Measurements from ENCODE around the gene SLC6A8. TPM values are rescaled to one million over a fixed set of nuclear protein-coding genes. Genes with fewer than 3 reads are reported as not detected.
"Not testable (repeated sequence)": the region's sequence is repeated elsewhere in the genome, so short reads cannot be mapped to it uniquely, and the experiment has no call there.

Gene SLC6A8
- total and polyA plus RNA-seq, 2 experiments from 2014 or later = 29.0 to 35.8 TPM

DNA sequence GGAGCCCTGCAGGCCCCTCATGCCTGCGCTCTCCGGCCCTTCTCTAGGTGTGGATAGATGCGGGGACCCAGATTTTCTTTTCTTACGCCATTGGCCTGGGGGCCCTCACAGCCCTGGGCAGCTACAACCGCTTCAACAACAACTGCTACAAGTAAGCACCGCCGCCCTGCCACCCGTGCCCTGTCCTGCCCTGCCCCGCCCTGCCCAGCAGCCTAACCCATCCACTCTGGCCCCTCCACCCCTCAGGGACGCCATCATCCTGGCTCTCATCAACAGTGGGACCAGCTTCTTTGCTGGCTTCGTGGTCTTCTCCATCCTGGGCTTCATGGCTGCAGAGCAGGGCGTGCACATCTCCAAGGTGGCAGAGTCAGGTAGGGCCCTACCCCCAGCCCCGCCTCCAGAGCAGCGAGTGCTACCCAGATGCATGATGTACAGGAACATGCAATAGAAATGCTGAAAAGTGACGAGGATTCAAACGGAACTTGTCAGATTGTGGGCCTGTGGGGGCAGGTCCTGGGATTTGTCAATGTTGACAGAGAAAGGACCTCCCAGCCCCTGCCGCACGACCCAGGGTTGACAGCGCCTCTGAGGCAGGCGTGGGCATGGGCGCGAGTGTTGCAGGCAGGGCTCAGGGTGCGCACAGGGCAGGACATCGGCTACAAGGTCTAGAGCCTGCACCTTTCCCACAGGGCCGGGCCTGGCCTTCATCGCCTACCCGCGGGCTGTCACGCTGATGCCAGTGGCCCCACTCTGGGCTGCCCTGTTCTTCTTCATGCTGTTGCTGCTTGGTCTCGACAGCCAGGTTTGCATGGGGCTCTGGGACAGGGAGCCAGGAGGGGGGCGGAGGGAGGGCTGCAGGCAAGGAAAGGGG, 5.7 kb downstream of the SLC6A8 start:
- TF ChIP-seq, protein P1, sequence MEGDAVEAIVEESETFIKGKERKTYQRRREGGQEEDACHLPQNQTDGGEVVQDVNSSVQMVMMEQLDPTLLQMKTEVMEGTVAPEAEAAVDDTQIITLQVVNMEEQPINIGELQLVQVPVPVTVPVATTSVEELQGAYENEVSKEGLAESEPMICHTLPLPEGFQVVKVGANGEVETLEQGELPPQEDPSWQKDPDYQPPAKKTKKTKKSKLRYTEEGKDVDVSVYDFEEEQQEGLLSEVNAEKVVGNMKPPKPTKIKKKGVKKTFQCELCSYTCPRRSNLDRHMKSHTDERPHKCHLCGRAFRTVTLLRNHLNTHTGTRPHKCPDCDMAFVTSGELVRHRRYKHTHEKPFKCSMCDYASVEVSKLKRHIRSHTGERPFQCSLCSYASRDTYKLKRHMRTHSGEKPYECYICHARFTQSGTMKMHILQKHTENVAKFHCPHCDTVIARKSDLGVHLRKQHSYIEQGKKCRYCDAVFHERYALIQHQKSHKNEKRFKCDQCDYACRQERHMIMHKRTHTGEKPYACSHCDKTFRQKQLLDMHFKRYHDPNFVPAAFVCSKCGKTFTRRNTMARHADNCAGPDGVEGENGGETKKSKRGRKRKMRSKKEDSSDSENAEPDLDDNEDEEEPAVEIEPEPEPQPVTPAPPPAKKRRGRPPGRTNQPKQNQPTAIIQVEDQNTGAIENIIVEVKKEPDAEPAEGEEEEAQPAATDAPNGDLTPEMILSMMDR (IDR thresholded peaks at IDR 0.05; ENCODE audit: low read depth, low read length) = no peak
- H3K36me3 ChIP-seq = no peaks in the 10 kb centered on the region
- no peak for DNase-seq (ENCODE audit: low read depth in 1 of 2, low spot score in 1 of 2)
- no peak overlapping the region for H3K27ac ChIP-seq
- no peaks in the 10 kb centered on the region for H3K9me3 ChIP-seq (ENCODE audit: low read depth)
- H3K27me3 ChIP-seq = no peaks in the 10 kb centered on the region
- H3K4me3 ChIP-seq = no peak overlapping the region
- no peaks in the 10 kb centered on the region for H3K4me1 ChIP-seq (ENCODE audit: low read depth)

DNA sequence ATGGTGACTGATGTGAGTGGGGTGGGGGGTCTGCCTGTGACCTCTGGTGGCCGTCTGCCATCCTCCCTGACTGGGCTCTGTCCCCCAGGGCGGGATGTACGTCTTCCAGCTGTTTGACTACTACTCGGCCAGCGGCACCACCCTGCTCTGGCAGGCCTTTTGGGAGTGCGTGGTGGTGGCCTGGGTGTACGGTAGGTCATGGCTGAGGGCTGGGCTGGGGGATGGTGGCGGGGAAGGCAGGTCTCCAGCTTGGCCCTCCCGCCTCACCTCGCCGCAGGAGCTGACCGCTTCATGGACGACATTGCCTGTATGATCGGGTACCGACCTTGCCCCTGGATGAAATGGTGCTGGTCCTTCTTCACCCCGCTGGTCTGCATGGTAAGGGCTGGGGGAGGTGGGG, 6.5 kb downstream of the SLC6A8 start:
- not testable (repeated sequence) for H3K4me1 ChIP-seq (ENCODE audit: low read depth); H3K36me3 ChIP-seq; H3K27me3 ChIP-seq; DNase-seq (ENCODE audit: low read depth in 1 of 2, low spot score in 1 of 2); H3K9me3 ChIP-seq (ENCODE audit: low read depth); H3K27ac ChIP-seq; H3K4me3 ChIP-seq

DNA sequence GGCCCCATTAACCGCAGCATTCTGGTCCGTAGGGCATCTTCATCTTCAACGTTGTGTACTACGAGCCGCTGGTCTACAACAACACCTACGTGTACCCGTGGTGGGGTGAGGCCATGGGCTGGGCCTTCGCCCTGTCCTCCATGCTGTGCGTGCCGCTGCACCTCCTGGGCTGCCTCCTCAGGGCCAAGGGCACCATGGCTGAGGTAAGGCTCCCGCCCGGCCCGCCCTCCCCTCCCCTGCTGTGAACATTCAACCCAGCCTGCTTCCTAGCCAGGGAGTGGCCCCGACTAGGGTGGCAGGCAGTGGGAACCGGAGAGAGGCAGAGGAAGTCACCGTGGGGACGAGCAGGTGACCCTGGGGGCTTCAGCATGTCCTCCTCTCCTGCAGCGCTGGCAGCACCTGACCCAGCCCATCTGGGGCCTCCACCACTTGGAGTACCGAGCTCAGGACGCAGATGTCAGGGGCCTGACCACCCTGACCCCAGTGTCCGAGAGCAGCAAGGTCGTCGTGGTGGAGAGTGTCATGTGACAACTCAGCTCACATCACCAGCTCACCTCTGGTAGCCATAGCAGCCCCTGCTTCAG, 7.1 kb downstream of the SLC6A8 start:
- Histone ChIP-seq H3K36me3 (no peaks in the 10 kb centered on the region), H3K4me1 (ENCODE audit: low read depth) (no peaks in the 10 kb centered on the region), H3K27ac (no peak overlapping the region), H3K9me3 (ENCODE audit: low read depth) (no peaks in the 10 kb centered on the region), H3K27me3 (no peaks in the 10 kb centered on the region), H3K4me3 (no peak overlapping the region)
- DNase-seq (ENCODE audit: low read depth in 1 of 2, low spot score in 1 of 2) = no peak
- TF ChIP-seq, protein P1 (IDR thresholded peaks at IDR 0.05; ENCODE audit: low read depth, low read length) = no peak

DNA sequence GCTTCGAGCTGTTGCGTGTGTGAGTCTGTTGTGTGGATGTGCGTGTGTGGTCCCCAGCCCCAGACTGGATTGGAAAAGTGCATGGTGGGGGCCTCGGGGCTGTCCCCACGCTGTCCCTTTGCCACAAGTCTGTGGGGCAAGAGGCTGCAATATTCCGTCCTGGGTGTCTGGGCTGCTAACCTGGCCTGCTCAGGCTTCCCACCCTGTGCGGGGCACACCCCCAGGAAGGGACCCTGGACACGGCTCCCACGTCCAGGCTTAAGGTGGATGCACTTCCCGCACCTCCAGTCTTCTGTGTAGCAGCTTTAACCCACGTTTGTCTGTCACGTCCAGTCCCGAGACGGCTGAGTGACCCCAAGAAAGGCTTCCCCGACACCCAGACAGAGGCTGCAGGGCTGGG, 8.4 kb downstream of the SLC6A8 start:
- TF ChIP-seq, protein P1 (IDR thresholded peaks at IDR 0.05; ENCODE audit: low read depth, low read length) = no peak
- Histone ChIP-seq H3K9me3 (ENCODE audit: low read depth) (no peaks in the 10 kb centered on the region), H3K4me1 (ENCODE audit: low read depth) (no peaks in the 10 kb centered on the region), H3K4me3 (no peak overlapping the region), H3K36me3 (no peaks in the 10 kb centered on the region), H3K27ac (no peak overlapping the region), H3K27me3 (no peaks in the 10 kb centered on the region)
- DNase-seq (ENCODE audit: low read depth in 1 of 2, low spot score in 1 of 2) = no peak

DNA sequence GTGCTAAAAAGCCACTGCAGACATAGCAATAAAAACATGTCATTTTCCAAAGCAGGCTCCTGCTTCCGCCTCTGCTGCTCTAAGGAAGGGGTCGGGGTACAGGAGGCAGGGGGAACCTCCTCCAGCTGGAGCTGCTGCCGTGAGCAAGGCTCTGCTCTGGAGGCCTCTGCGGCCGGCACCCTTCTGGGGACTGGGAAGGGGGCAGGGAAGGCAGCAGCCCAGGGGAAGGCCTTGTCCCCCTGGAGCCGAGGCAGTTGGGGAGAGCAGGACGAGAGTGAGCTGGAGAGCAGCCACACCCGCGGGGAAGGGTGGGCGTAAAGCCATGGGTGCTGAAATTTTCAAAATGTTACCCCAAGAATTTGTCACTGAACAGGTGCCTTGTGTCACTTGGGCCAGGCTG, 8.8 kb downstream of the SLC6A8 start:
- H3K27ac ChIP-seq; H3K9me3 ChIP-seq (ENCODE audit: low read depth); H3K27me3 ChIP-seq; H3K4me1 ChIP-seq (ENCODE audit: low read depth); H3K4me3 ChIP-seq; DNase-seq (ENCODE audit: low read depth in 1 of 2, low spot score in 1 of 2); H3K36me3 ChIP-seq: not testable (repeated sequence)

DNA sequence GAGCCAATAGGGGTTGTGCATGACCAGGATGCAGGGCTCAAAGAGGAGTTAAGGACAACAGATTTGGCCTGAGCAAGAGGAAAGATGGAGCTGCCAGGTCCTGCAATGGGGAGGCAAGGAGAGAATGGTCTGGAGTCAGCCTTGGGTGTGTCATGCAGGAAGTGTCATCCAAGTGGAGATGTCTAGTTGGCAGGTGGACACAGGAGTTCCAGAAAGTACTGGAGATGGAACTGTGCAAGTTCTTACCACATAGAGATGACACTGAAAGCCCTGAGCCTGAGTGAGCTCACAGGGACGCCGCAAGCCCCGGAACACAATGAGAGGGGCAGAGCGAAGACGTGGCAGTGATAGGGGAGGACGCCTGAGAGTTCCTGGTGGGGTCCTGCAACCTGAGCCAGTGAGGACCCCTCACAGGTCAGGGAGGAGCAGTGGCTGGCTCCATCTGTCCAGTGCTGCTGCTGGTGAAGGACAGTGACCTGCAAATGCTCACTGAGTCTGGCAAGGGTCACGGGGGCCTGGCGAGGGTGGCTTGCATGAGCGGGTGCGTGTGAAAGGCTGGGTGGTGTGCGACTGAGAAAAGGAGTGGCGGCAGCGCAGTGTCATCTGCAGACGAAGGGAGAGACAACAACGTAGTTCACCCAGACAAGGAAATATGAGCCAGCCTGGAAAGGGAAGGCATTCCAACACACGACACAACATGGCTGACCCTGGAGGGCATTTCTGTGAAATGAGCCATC, 9.4 kb downstream of the SLC6A8 start:
- not testable (repeated sequence) for H3K27ac ChIP-seq; DNase-seq (ENCODE audit: low read depth in 1 of 2, low spot score in 1 of 2); H3K27me3 ChIP-seq

More for the DNA sequence above, 9.4 kb downstream of the SLC6A8 start:
- not testable (repeated sequence) for H3K4me1 ChIP-seq (ENCODE audit: low read depth); H3K4me3 ChIP-seq; H3K9me3 ChIP-seq (ENCODE audit: low read depth); H3K36me3 ChIP-seq
